Osteocyte (in vitro differentiated cells): ENCODE data around the gene MYLK2. TPM values are rescaled to one million over a fixed set of nuclear protein-coding genes. Genes with fewer than 3 reads are reported as not detected.
"Not testable (repeated sequence)": the region's sequence is repeated elsewhere in the genome, so short reads cannot be mapped to it uniquely, and the experiment has no call there.

Experiments
- DNase-seq: peaks from one replicate; pipeline ENCODE4 v3.0.0; 2021; ENCODE audit warnings: mixed read lengths; ENCODE audit not compliant: unreplicated experiment; ENCODE audit errors: extremely low spot score
- H3K27ac Mint-ChIP-seq: one replicate; pipeline ENCODE4 v1.8.0; 2021; ENCODE audit warnings: mild to moderate bottlenecking, mixed read lengths; ENCODE audit not compliant: unreplicated experiment
- H3K27me3 Mint-ChIP-seq: one replicate; pipeline ENCODE4 v1.8.0; 2021; ENCODE audit warnings: mixed read lengths; ENCODE audit not compliant: unreplicated experiment
- H3K36me3 Mint-ChIP-seq: one replicate; pipeline ENCODE4 v1.8.0; 2021; ENCODE audit warnings: mixed read lengths; ENCODE audit not compliant: unreplicated experiment
- H3K4me1 Mint-ChIP-seq: one replicate; pipeline ENCODE4 v1.8.0; 2021; ENCODE audit warnings: mixed read lengths; ENCODE audit not compliant: unreplicated experiment
- H3K4me3 Mint-ChIP-seq: one replicate; pipeline ENCODE4 v1.8.0; 2021; ENCODE audit warnings: mild to moderate bottlenecking, moderate library complexity, mixed read lengths; ENCODE audit not compliant: unreplicated experiment
- H3K9me3 Mint-ChIP-seq: one replicate; pipeline ENCODE4 v1.8.0; 2021; ENCODE audit warnings: mixed read lengths; ENCODE audit not compliant: unreplicated experiment
- CTCF ChIP-seq: fragments of 200-600 bp; sonication (generic); IDR thresholded peaks from 2 replicates; pipeline ENCODE4 v1.5.0; 2021; ENCODE audit warnings: antibody characterized with exemption, mild to moderate bottlenecking, moderate library complexity
- total RNA-seq: library from RNA; stranded (reverse); gene quantifications from 2 replicates; pipeline ENCODE4 v1.2.1, GENCODE V29; 2021

Gene MYLK2
- total RNA-seq, 1 donor from 2014 or later: 0.27 TPM

GRCh38 chr20:31824554-31825313 is 5.6 kb downstream of the MYLK2 start:
- Mint-ChIP-seq H3K27ac (no peak overlapping the region), H3K27me3 (no peaks in the 10 kb centered on the region), H3K4me1 (peaks cover 14% of the 10 kb centered on the region), H3K4me3 (no peak overlapping the region), H3K9me3 (no peaks in the 10 kb centered on the region), H3K36me3 (no peaks in the 10 kb centered on the region)
- DNase-seq: no peak
- TF ChIP-seq CTCF: no peak

- H3K27ac Mint-ChIP-seq: no peak overlapping the region
- no peaks in the 10 kb centered on the region for H3K36me3 Mint-ChIP-seq
- H3K27me3 Mint-ChIP-seq: no peaks in the 10 kb centered on the region
- no peak for DNase-seq
- H3K4me1 Mint-ChIP-seq: peaks cover 14% of the 10 kb centered on the region
- H3K9me3 Mint-ChIP-seq: no peaks in the 10 kb centered on the region
- TF ChIP-seq CTCF: no peak
- H3K4me3 Mint-ChIP-seq: no peak overlapping the region
Observed at GRCh38 chr20:31826074-31826473, 6.9 kb downstream of the MYLK2 start.

- DNase-seq: no peak
- H3K27ac Mint-ChIP-seq: no peak overlapping the region
- no peak overlapping the region for H3K4me3 Mint-ChIP-seq
- no peaks in the 10 kb centered on the region for H3K9me3 Mint-ChIP-seq
- no peaks in the 10 kb centered on the region for H3K36me3 Mint-ChIP-seq
- H3K27me3 Mint-ChIP-seq: no peaks in the 10 kb centered on the region
- TF ChIP-seq CTCF: no peak
- peaks cover 9% of the 10 kb centered on the region for H3K4me1 Mint-ChIP-seq
Observed at GRCh38 chr20:31827059-31827458, 7.9 kb downstream of the MYLK2 start.

GRCh38 chr20:31828016-31828415 is 8.9 kb downstream of the MYLK2 start:
- not testable (repeated sequence) for H3K9me3 Mint-ChIP-seq, H3K36me3 Mint-ChIP-seq, H3K27me3 Mint-ChIP-seq, H3K27ac Mint-ChIP-seq, DNase-seq, H3K4me1 Mint-ChIP-seq, H3K4me3 Mint-ChIP-seq

- H3K27ac Mint-ChIP-seq: no peak overlapping the region
- H3K36me3 Mint-ChIP-seq: no peaks in the 10 kb centered on the region
- peaks cover 3% of the 10 kb centered on the region for H3K4me1 Mint-ChIP-seq
- no peak for DNase-seq
- no peaks in the 10 kb centered on the region for H3K9me3 Mint-ChIP-seq
- no peaks in the 10 kb centered on the region for H3K27me3 Mint-ChIP-seq
- no peak overlapping the region for H3K4me3 Mint-ChIP-seq
- no peak for TF ChIP-seq CTCF
Observed at GRCh38 chr20:31829731-31830130, 10.6 kb downstream of the MYLK2 start.
